ENCODE results near the gene PRKCH.

PRKCH gene

GRCh38 chr14:61537563-61538463 is 216.4 kb downstream of the PRKCH start:
- no peak for DNase-seq

- no peak for DNase-seq
Measured at GRCh38 chr14:61538464-61539022, 217.2 kb downstream of the PRKCH start.

- no peak for DNase-seq
Measured at GRCh38 chr14:61539631-61540030, 218.3 kb downstream of the PRKCH start.

- no peak for DNase-seq
Measured at GRCh38 chr14:61540931-61541330, 219.6 kb downstream of the PRKCH start.

- no peak for DNase-seq
Measured at GRCh38 chr14:61542848-61543790, 221.7 kb downstream of the PRKCH start.

- DNase-seq = no peak
Measured at GRCh38 chr14:61543946-61544345, 222.6 kb downstream of the PRKCH start.

- no peak for DNase-seq
Measured at GRCh38 chr14:61544448-61545330, 223.3 kb downstream of the PRKCH start.

DNA sequence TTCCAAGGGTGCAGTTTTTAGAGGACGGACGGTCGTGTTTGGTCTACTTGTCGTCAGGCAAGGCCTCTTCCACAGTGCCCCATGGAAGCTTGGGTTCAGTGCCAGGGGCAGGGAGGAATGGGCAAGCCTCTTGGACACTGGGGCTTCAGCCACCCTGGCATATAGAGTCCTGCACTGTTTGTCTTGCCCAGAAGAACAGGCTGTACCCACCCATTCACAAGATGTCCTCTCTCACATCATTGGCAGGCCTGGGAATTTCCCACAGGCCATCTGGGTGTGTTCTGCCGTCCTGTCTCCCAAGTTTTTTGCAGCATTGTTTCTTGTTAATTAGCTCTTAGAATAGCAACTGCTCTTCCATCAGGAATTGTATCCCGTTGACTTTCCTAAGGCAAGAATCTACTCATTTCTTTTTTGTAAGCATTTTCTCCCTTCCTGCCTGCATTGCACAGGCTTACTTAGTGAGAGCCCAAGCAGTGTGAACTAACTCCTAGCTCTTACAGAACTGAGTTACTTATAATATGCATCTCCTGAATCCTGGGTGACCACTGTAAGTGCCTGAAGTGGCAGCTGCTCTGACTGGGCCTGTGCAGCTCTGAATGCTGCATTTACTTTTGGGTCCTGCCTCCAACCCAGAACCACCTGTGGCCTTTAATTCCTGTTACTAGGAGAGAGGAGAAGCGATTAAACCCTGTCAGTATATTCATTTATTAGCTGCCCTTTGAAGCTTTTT is 224.5 kb downstream of the PRKCH start:
- DNase-seq = no peak

- no peak for DNase-seq
Measured at GRCh38 chr14:61547186-61548069, 226.0 kb downstream of the PRKCH start.

- DNase-seq = no peak
Measured at GRCh38 chr14:61549425-61549824, 228.0 kb downstream of the PRKCH start.

DNA sequence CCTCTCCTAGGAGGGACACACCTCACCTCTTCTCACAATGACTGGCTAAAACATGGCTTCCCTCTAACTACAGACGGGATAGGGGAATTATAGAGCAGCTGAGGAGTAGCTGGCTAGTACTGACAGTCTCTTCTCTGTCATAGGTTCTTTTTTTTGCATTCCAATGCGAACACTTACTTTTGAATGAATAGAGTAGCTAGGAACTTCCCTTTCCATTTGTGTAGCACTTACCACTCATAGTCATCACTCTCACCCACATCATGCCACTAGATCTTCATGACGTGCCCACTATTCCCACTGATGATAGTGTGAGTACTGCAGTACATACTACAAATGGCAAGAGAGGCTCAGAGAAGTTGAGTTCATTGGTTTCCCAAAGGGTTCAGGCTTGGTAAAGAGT is 230.0 kb downstream of the PRKCH start:
- DNase-seq = no peak

- no peak for DNase-seq
Measured at GRCh38 chr14:61552241-61552640, 230.9 kb downstream of the PRKCH start.

DNA sequence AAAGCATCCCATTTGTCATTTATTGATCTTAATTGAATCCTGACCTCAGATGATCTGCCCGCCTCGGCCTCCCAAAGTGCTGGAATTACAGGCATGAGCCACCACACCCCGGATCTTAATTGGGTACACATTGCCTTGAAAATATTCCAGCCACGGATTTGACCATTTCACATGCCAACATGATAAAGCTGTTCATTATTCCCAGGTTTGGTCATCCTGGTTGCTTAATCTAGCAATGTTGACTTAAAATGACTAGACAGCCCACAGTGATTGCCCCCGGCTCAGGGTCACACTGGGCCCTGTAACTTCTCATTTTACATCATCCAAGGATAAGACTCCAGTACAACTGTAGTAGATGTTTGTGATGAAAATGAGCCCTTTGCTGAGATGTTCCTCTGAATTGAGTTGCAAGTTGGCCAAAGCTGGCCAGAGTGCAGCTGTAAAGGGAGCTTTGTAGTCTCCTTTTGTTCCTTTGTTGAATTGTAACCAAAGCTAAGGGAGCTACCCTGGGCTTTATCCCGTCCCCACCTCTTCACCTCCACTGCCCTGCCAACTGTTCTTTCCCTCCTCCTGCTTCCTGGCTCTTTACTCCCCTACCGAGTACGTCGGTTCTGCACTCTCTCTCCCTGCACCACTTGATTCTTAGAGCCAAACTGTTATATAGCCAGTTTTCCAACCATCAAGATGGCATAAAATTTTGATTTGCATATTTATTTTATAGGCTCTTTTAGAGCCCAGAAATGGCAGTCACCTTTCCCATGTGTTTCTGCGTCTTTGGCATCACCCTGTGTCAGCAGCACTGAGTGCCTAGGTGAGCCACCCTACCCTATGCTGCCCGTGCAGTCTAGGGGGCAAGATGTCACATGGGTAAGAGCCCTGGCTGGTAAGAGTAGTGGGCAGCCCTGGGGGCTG is 232.6 kb downstream of the PRKCH start:
- no peak for DNase-seq

GRCh38 chr14:61555056-61555838 is 233.9 kb downstream of the PRKCH start:
- DNase-seq = no peak

DNA sequence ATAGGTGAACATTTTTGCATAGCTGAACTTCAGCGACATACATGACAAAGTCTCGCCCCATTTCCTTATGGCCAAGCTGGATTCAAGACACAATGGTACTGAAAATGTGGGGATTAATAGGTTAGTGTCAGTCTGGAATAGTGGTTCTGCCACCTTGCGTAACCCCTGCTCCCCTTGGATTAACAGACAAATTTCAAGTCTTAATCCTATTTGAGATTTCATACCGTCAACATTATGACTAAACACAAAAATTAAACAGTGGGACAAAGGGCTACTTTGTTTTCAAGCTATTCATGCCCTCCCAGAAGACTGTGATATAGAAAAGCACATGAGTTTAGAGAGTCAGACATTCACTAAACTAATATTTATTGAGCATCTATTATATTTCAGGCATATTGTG is 235.1 kb downstream of the PRKCH start:
- DNase-seq = no peak

DNA sequence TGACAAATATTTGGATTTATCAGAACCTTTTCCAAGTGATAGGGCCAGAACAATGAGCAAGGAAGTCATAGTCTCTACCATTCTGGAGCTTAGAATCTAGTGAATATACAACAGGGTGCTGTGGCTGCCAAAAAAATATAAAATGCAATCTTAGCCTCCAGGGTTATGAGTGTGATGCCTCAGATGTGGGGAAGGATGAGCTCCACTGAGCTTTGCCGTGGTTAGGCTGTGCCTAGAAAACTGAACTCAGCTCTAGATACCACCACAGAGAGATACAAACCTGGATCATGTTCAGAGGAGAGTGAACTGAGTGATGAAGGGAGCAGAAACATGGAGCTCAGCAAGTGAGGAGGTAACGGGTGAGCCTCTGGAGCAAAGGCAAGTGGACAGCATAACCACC is 235.9 kb downstream of the PRKCH start:
- DNase-seq = no peak

GRCh38 chr14:61557854-61558253 is 236.5 kb downstream of the PRKCH start:
- DNase-seq = no peak

- DNase-seq = no peak
Measured at GRCh38 chr14:61558271-61558670, 236.9 kb downstream of the PRKCH start.
